HG03378 (cell line): ENCODE measurements around the gene XPO6.
"Not testable (repeated sequence)": the region's sequence is repeated elsewhere in the genome, so short reads cannot be mapped to it uniquely, and the experiment has no call there.

ENCODE experiments used
- ATAC-seq: cut with Tn5 transposase; IDR thresholded peaks from one replicate; pipeline ENCODE4 v1.9.1; 2021; ENCODE audit warnings: mild to moderate bottlenecking, moderate library complexity; ENCODE audit not compliant: unreplicated experiment

The XPO6 gene

GRCh38 chr16:28211758-28212531, at the start of gene XPO6:
XPO6 (minus strand) TSS chr16:28211965; CDS start chr16:28211368, 597 bp downstream.
- ATAC-seq = peak; percentile 48

GRCh38 chr16:28260193-28260592, 48.4 kb upstream of the XPO6 start:
- ATAC-seq = no peak

GRCh38 chr16:28259781-28260150, 48.0 kb upstream of the XPO6 start:
- no peak for ATAC-seq

- no peak for ATAC-seq
These were observed 47.5 kb upstream of the XPO6 start for GRCh38 chr16:28259091-28259780.

GRCh38 chr16:28258567-28258966, 46.8 kb upstream of the XPO6 start:
- ATAC-seq = no peak

- ATAC-seq = no peak
These were observed 45.5 kb upstream of the XPO6 start for GRCh38 chr16:28257256-28257655.

GRCh38 chr16:28255838-28256237, 44.1 kb upstream of the XPO6 start:
- ATAC-seq = no peak

GRCh38 chr16:28254158-28254557, 42.4 kb upstream of the XPO6 start:
- no peak for ATAC-seq

GRCh38 chr16:28250999-28251398, 39.2 kb upstream of the XPO6 start:
- ATAC-seq = no peak

- not testable (repeated sequence) for ATAC-seq
These were observed 37.7 kb upstream of the XPO6 start for GRCh38 chr16:28249483-28249882.

- no peak for ATAC-seq
These were observed 30.2 kb upstream of the XPO6 start for GRCh38 chr16:28241924-28242323.

GRCh38 chr16:28237754-28238357, 26.1 kb upstream of the XPO6 start:
- ATAC-seq = no peak

- no peak for ATAC-seq
These were observed 20.0 kb upstream of the XPO6 start for GRCh38 chr16:28231763-28232162.

GRCh38 chr16:28223909-28224308, 12.1 kb upstream of the XPO6 start:
- ATAC-seq = not testable (repeated sequence)

GRCh38 chr16:28219777-28220176, 8.0 kb upstream of the XPO6 start:
- ATAC-seq = not testable (repeated sequence)

- no peak for ATAC-seq
These were observed 7.5 kb upstream of the XPO6 start for GRCh38 chr16:28219282-28219681.

- ATAC-seq = no peak
These were observed 6.3 kb upstream of the XPO6 start for GRCh38 chr16:28218109-28218508.

- no peak for ATAC-seq
These were observed 5.6 kb upstream of the XPO6 start for GRCh38 chr16:28217326-28217725.

GRCh38 chr16:28213396-28213795, 1.6 kb upstream of the XPO6 start:
- no peak for ATAC-seq

GRCh38 chr16:28212532-28212873, 738 bp upstream of the XPO6 start:
- ATAC-seq = no peak

- no peak for ATAC-seq
These were observed 681 bp downstream of the XPO6 start for GRCh38 chr16:28210979-28211588.

GRCh38 chr16:28210264-28210663, 1.5 kb downstream of the XPO6 start:
- ATAC-seq = no peak
